ENCODE measurements around the gene CCDC167. TPM values are rescaled to one million over a fixed set of nuclear protein-coding genes. Genes with fewer than 3 reads are reported as not detected.

The CCDC167 gene
- total RNA-seq, 4 donors from 2014 or later, result 24.7 to 40.3 (median 26.6) TPM; not detected in 1

DNA sequence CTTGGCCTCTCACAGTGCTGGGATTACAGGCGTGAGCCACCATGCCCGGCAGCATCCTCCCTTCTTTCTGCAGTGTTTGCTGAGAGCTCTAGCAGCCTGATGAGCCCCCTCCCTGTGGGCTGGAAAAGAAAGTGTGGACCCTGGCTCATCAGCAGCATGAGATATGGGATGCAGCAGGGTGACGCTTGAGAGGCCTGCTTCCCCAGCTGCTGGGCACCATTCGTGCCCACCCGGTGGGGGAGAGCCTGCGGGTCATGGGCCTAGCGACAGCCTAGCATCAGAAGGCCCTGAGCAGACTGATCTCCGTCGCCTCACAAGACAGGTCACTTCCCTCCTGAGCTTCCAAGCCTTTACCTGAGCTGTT is 16.0 kb upstream of the CCDC167 start:
- no peaks in the 10 kb centered on the region for H3K36me3 ChIP-seq
- 21 to 57% methylated on average over 9 of the region's 9 CpGs for WGBS, 2 donors
- TF ChIP-seq POLR2A (IDR thresholded peaks at IDR 0.05), result no peak
- TF ChIP-seq, protein P1, sequence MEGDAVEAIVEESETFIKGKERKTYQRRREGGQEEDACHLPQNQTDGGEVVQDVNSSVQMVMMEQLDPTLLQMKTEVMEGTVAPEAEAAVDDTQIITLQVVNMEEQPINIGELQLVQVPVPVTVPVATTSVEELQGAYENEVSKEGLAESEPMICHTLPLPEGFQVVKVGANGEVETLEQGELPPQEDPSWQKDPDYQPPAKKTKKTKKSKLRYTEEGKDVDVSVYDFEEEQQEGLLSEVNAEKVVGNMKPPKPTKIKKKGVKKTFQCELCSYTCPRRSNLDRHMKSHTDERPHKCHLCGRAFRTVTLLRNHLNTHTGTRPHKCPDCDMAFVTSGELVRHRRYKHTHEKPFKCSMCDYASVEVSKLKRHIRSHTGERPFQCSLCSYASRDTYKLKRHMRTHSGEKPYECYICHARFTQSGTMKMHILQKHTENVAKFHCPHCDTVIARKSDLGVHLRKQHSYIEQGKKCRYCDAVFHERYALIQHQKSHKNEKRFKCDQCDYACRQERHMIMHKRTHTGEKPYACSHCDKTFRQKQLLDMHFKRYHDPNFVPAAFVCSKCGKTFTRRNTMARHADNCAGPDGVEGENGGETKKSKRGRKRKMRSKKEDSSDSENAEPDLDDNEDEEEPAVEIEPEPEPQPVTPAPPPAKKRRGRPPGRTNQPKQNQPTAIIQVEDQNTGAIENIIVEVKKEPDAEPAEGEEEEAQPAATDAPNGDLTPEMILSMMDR (IDR thresholded peaks at IDR 0.05), result no peak
- peaks cover 9 to 11% of the 10 kb centered on the region in 2 donors for H3K4me1 ChIP-seq
- no peaks in the 10 kb centered on the region for H3K9me3 ChIP-seq
- no peaks in the 10 kb centered on the region for H3K27me3 ChIP-seq
- H3K27ac ChIP-seq, result peak overlapping the region in 2 of 3 donors; percentile 65
- intact Hi-C loops (cut with DNase I), result no loop called here
- no peak overlapping the region for H3K4me3 ChIP-seq (replicated peaks in 1 of 3)
- no peak for DNase-seq

DNA sequence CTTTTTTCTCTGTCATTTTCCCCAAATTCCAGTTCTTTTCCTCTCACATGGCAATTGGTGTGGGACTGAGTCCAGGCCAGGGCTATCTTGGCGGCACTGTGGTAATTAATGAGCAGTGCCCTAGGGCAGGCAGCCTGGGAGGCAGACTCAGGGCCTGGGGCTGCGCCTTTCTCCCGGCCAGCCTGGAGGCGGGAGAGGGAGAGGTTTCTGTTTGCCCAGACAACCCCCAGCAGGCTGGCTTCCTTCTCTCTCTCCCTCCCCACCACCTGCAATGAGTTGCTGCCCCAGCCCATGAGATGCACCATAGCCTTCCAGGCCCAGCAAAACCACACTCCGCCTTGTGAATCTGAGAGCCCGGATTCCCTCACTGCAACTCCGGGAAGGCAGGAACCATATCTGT is 15.1 kb upstream of the CCDC167 start:
- Histone ChIP-seq H3K36me3 (no peaks in the 10 kb centered on the region), H3K4me3 (replicated peaks in 1 of 3) (no peak overlapping the region), H3K4me1 (peaks cover 9 to 11% of the 10 kb centered on the region in 2 donors), H3K27ac (no peak overlapping the region), H3K9me3 (no peaks in the 10 kb centered on the region), H3K27me3 (no peaks in the 10 kb centered on the region)
- DNase-seq, result no peak
- WGBS, 2 donors, result 77 to 86% methylated on average over 6 to 7 of the region's 7 CpGs
- no peak for TF ChIP-seq POLR2A (IDR thresholded peaks at IDR 0.05)
- TF ChIP-seq, protein P1 (IDR thresholded peaks at IDR 0.05), result no peak
- intact Hi-C loops (cut with DNase I), result no loop called here

DNA sequence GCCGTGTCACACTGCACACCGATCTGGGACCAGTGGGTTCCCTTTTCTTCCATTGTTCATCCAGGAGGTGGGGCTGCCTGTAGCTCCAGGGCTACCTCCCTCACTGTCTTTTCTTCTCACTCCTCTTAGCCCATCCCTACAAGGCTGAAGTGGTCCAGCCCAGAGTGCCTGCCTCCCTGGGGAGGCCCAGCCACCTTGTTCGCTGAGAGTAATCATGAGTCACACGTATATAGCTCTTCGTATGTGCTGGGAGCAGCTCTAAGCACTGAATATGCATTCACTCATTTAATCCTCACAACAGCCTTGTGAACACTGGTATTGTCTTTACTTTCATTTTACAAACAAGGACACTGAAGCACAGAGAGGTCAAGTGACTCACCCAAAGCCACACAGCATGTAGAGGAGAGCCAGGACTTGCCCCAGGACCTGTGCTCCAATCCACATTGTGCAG is 14.7 kb upstream of the CCDC167 start:
- H3K4me3 ChIP-seq (replicated peaks in 1 of 3), result no peak overlapping the region
- intact Hi-C loops (cut with DNase I), result no loop called here
- TF ChIP-seq POLR2A (IDR thresholded peaks at IDR 0.05), result no peak
- TF ChIP-seq, protein P1 (IDR thresholded peaks at IDR 0.05), result no peak
- no peaks in the 10 kb centered on the region for H3K9me3 ChIP-seq
- H3K27ac ChIP-seq, result no peak overlapping the region
- peaks cover 9 to 11% of the 10 kb centered on the region in 2 donors for H3K4me1 ChIP-seq
- H3K27me3 ChIP-seq, result no peaks in the 10 kb centered on the region
- H3K36me3 ChIP-seq, result no peaks in the 10 kb centered on the region
- 61 to 76% methylated on average over 5 of the region's 5 CpGs for WGBS, 2 donors
- no peak for DNase-seq

DNA sequence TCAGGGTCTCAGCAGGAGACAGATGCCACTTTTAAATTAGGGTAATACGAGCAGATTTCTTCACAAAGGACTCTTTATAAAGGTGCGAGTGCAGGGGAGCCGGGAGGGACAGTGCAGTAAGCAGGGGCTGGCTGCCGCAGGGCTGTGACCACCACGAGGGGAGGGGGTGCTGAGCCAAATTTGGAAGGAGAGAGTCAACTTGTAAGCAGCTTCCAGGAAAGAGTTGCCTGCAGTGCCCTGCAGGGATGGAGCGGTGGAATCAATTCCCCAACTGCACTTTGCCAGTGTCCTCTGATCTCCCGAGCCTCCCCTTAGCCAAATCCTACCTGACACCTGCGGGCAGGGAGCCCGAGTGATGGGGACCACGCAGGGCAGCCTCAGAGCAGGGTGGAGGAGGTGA is 13.9 kb upstream of the CCDC167 start:
- 49 to 56% methylated on average over 10 of the region's 10 CpGs for WGBS, 2 donors
- Histone ChIP-seq H3K9me3 (no peaks in the 10 kb centered on the region), H3K4me3 (replicated peaks in 1 of 3) (no peak overlapping the region), H3K27ac (no peak overlapping the region), H3K27me3 (no peaks in the 10 kb centered on the region), H3K36me3 (no peaks in the 10 kb centered on the region), H3K4me1 (peaks cover 9 to 11% of the 10 kb centered on the region in 2 donors)
- no peak for DNase-seq
- intact Hi-C loops (cut with DNase I), result no loop called here
- TF ChIP-seq, protein P1 (IDR thresholded peaks at IDR 0.05), result no peak
- no peak for TF ChIP-seq POLR2A (IDR thresholded peaks at IDR 0.05)

DNA sequence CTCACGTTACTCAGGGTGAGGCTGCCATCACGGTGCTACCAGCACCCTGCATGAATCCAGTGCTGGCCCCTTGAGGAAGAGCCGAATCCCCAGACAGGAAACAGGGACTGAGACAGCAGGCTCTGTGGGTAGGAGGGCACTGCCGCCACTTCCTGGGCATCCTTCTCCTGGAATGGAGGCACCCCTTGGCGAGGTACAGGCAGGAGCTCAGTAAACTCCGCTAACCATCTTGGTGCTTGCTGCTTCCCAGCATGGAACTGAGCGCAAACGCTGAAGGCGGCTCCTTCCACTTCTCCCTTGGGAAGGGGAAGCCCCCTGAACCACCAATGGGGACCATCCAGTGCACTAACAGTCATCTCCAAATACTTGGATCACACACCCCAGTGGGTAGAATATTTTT is 13.5 kb upstream of the CCDC167 start:
- H3K36me3 ChIP-seq, result no peaks in the 10 kb centered on the region
- TF ChIP-seq POLR2A (IDR thresholded peaks at IDR 0.05), result no peak
- TF ChIP-seq, protein P1 (IDR thresholded peaks at IDR 0.05), result no peak
- no peaks in the 10 kb centered on the region for H3K9me3 ChIP-seq
- H3K27me3 ChIP-seq, result no peaks in the 10 kb centered on the region
- intact Hi-C loops (cut with DNase I), result no loop called here
- H3K27ac ChIP-seq, result no peak overlapping the region
- no peak overlapping the region for H3K4me3 ChIP-seq (replicated peaks in 1 of 3)
- DNase-seq, result no peak
- H3K4me1 ChIP-seq, result peaks cover 9 to 11% of the 10 kb centered on the region in 2 donors
- WGBS, 2 donors, result 71 to 77% methylated on average over 6 to 9 of the region's 9 CpGs
